ENCODE results near the gene IL18BP.

Gene IL18BP

GRCh38 chr11:71998061-71998460, 648 bp upstream of the IL18BP start:
- no CpG with 5 or more reads among the region's 2 CpGs for WGBS (ENCODE audit: extremely low coverage, insufficient coverage, insufficient read length)
- Histone ChIP-seq H2AFZ (ENCODE audit: insufficient read depth, low read length, poor library complexity) (no peak overlapping the region), H3K79me2 (ENCODE audit: control insufficient read depth, insufficient read depth, low read length, poor library complexity) (no peaks in the 10 kb centered on the region), H3K4me1 (ENCODE audit: control insufficient read depth in 1 of 2, insufficient read depth in 2 of 2, low read length in 2 of 2) (peaks cover 5 to 10% of the 10 kb centered on the region in 2 experiments), H3K23ac (ENCODE audit: low read length) (no peak overlapping the region), H4K91ac (ENCODE audit: low read depth, low read length) (no peak overlapping the region), H3K27ac (ENCODE audit: low read depth, low read length) (no peak overlapping the region), H3K9ac (ENCODE audit: low read length) (no peak overlapping the region), H3K79me1 (ENCODE audit: low read length) (no peaks in the 10 kb centered on the region), H2BK5ac (ENCODE audit: low read depth, low read length, poor library complexity) (no peak overlapping the region), H3K4me3 (ENCODE audit: low read depth, low read length) (no peak overlapping the region), H3K4ac (ENCODE audit: low read depth, low read length) (no peak overlapping the region), H2BK120ac (ENCODE audit: insufficient read depth, low read length, poor library complexity) (no peak overlapping the region), H3K27me3 (ENCODE audit: insufficient read depth, low read length) (no peaks in the 10 kb centered on the region), H2BK12ac (ENCODE audit: low read length) (no peak overlapping the region), H4K12ac (ENCODE audit: low read depth, low read length) (no peak overlapping the region), H2AK5ac (ENCODE audit: low read length) (no peak overlapping the region), H3K36me3 (ENCODE audit: control insufficient read depth in 1 of 2, insufficient read depth in 2 of 2, low read length in 2 of 2) (peaks cover 34 to 35% of the 10 kb centered on the region in 2 experiments), H4K8ac (ENCODE audit: low read depth, low read length) (no peak overlapping the region), H3K18ac (ENCODE audit: low read length) (no peak overlapping the region), H3K9me3 (ENCODE audit: insufficient read depth, low read depth, low read length) (no peaks in the 10 kb centered on the region), H3K4me2 (ENCODE audit: low read length) (no peak overlapping the region), H3K14ac (ENCODE audit: low read length) (no peak overlapping the region)
- DNase-seq = peak; percentile 54 to 72

- Histone ChIP-seq H4K8ac (ENCODE audit: low read depth, low read length) (no peak overlapping the region), H4K91ac (ENCODE audit: low read depth, low read length) (no peak overlapping the region), H2AK5ac (ENCODE audit: low read length) (no peak overlapping the region), H3K4me3 (ENCODE audit: low read depth, low read length) (no peak overlapping the region), H3K79me1 (ENCODE audit: low read length) (no peaks in the 10 kb centered on the region), H3K14ac (ENCODE audit: low read length) (no peak overlapping the region), H3K18ac (ENCODE audit: low read length) (no peak overlapping the region), H2BK120ac (ENCODE audit: insufficient read depth, low read length, poor library complexity) (no peak overlapping the region), H3K79me2 (ENCODE audit: control insufficient read depth, insufficient read depth, low read length, poor library complexity) (no peaks in the 10 kb centered on the region), H3K36me3 (ENCODE audit: control insufficient read depth in 1 of 2, insufficient read depth in 2 of 2, low read length in 2 of 2) (peaks cover 47 to 48% of the 10 kb centered on the region in 2 experiments), H3K9me3 (ENCODE audit: insufficient read depth, low read depth, low read length) (no peaks in the 10 kb centered on the region), H3K9ac (ENCODE audit: low read length) (no peak overlapping the region), H3K4me2 (ENCODE audit: low read length) (no peak overlapping the region), H2BK5ac (ENCODE audit: low read depth, low read length, poor library complexity) (no peak overlapping the region), H3K27ac (ENCODE audit: low read depth, low read length) (no peak overlapping the region), H2AFZ (ENCODE audit: insufficient read depth, low read length, poor library complexity) (no peak overlapping the region), H4K12ac (ENCODE audit: low read depth, low read length) (no peak overlapping the region), H3K27me3 (ENCODE audit: insufficient read depth, low read length) (no peaks in the 10 kb centered on the region), H3K4ac (ENCODE audit: low read depth, low read length) (no peak overlapping the region), H2BK12ac (ENCODE audit: low read length) (no peak overlapping the region), H3K23ac (ENCODE audit: low read length) (no peak overlapping the region), H3K4me1 (ENCODE audit: control insufficient read depth in 1 of 2, insufficient read depth in 2 of 2, low read length in 2 of 2) (peaks cover 5 to 10% of the 10 kb centered on the region in 2 experiments)
- DNase-seq = peak; percentile 59 to 61
- no CpG with 5 or more reads among the region's 2 CpGs for WGBS (ENCODE audit: extremely low coverage, insufficient coverage, insufficient read length)
These were observed 653 bp downstream of the IL18BP start for GRCh38 chr11:71999362-71999761.

GRCh38 chr11:71999798-72000197, 1.1 kb downstream of the IL18BP start:
- Histone ChIP-seq H3K14ac (ENCODE audit: low read length) (no peak overlapping the region), H3K36me3 (ENCODE audit: control insufficient read depth in 1 of 2, insufficient read depth in 2 of 2, low read length in 2 of 2) (peaks cover 52 to 53% of the 10 kb centered on the region in 2 experiments), H4K12ac (ENCODE audit: low read depth, low read length) (no peak overlapping the region), H2BK12ac (ENCODE audit: low read length) (no peak overlapping the region), H3K18ac (ENCODE audit: low read length) (no peak overlapping the region), H3K9me3 (ENCODE audit: insufficient read depth, low read depth, low read length) (no peaks in the 10 kb centered on the region), H2AK5ac (ENCODE audit: low read length) (no peak overlapping the region), H3K9ac (ENCODE audit: low read length) (no peak overlapping the region), H4K91ac (ENCODE audit: low read depth, low read length) (no peak overlapping the region), H3K79me1 (ENCODE audit: low read length) (no peaks in the 10 kb centered on the region), H3K23ac (ENCODE audit: low read length) (no peak overlapping the region), H3K4me2 (ENCODE audit: low read length) (no peak overlapping the region), H3K4me3 (ENCODE audit: low read depth, low read length) (no peak overlapping the region), H3K4ac (ENCODE audit: low read depth, low read length) (no peak overlapping the region), H3K27me3 (ENCODE audit: insufficient read depth, low read length) (no peaks in the 10 kb centered on the region), H2AFZ (ENCODE audit: insufficient read depth, low read length, poor library complexity) (no peak overlapping the region), H2BK120ac (ENCODE audit: insufficient read depth, low read length, poor library complexity) (no peak overlapping the region), H3K27ac (ENCODE audit: low read depth, low read length) (no peak overlapping the region), H3K4me1 (ENCODE audit: control insufficient read depth in 1 of 2, insufficient read depth in 2 of 2, low read length in 2 of 2) (peaks cover 5 to 10% of the 10 kb centered on the region in 2 experiments), H2BK5ac (ENCODE audit: low read depth, low read length, poor library complexity) (no peak overlapping the region), H3K79me2 (ENCODE audit: control insufficient read depth, insufficient read depth, low read length, poor library complexity) (no peaks in the 10 kb centered on the region), H4K8ac (ENCODE audit: low read depth, low read length) (no peak overlapping the region)
- WGBS (ENCODE audit: extremely low coverage, insufficient coverage, insufficient read length) = no CpG with 5 or more reads among the region's 8 CpGs
- DNase-seq = peak; percentile 77 to 91

- no peak overlapping the region for H4K91ac ChIP-seq (ENCODE audit: low read depth, low read length)
- no peaks in the 10 kb centered on the region for H3K27me3 ChIP-seq (ENCODE audit: insufficient read depth, low read length)
These were observed 1.6 kb downstream of the IL18BP start for GRCh38 chr11:72000202-72000867.

More at GRCh38 chr11:72000202-72000867, 1.6 kb downstream of the IL18BP start:
- no CpG with 5 or more reads among the region's 10 CpGs for WGBS (ENCODE audit: extremely low coverage, insufficient coverage, insufficient read length)
- Histone ChIP-seq H3K79me1 (ENCODE audit: low read length) (no peaks in the 10 kb centered on the region), H3K36me3 (ENCODE audit: control insufficient read depth in 1 of 2, insufficient read depth in 2 of 2, low read length in 2 of 2) (peaks cover 57 to 58% of the 10 kb centered on the region in 2 experiments), H3K4me3 (ENCODE audit: low read depth, low read length) (no peak overlapping the region), H2AK5ac (ENCODE audit: low read length) (no peak overlapping the region), H2BK12ac (ENCODE audit: low read length) (no peak overlapping the region), H3K9me3 (ENCODE audit: insufficient read depth, low read depth, low read length) (no peaks in the 10 kb centered on the region), H2AFZ (ENCODE audit: insufficient read depth, low read length, poor library complexity) (no peak overlapping the region), H3K18ac (ENCODE audit: low read length) (no peak overlapping the region), H3K4me2 (ENCODE audit: low read length) (no peak overlapping the region), H3K27ac (ENCODE audit: low read depth, low read length) (no peak overlapping the region), H3K79me2 (ENCODE audit: control insufficient read depth, insufficient read depth, low read length, poor library complexity) (no peaks in the 10 kb centered on the region), H3K9ac (ENCODE audit: low read length) (no peak overlapping the region), H3K4ac (ENCODE audit: low read depth, low read length) (no peak overlapping the region), H3K14ac (ENCODE audit: low read length) (no peak overlapping the region), H4K8ac (ENCODE audit: low read depth, low read length) (no peak overlapping the region), H2BK5ac (ENCODE audit: low read depth, low read length, poor library complexity) (no peak overlapping the region), H4K12ac (ENCODE audit: low read depth, low read length) (no peak overlapping the region), H2BK120ac (ENCODE audit: insufficient read depth, low read length, poor library complexity) (no peak overlapping the region), H3K23ac (ENCODE audit: low read length) (no peak overlapping the region), H3K4me1 (ENCODE audit: control insufficient read depth in 1 of 2, insufficient read depth in 2 of 2, low read length in 2 of 2) (peaks cover 5 to 10% of the 10 kb centered on the region in 2 experiments)
- DNase-seq = no peak
